Skeletal muscle tissue (tissue), 4 donors: ENCODE data around the gene HFE. TPM values are rescaled to one million over a fixed set of nuclear protein-coding genes. Genes with fewer than 3 reads are reported as not detected.
"Not testable (repeated sequence)": the region's sequence is repeated elsewhere in the genome, so short reads cannot be mapped to it uniquely, and the experiment has no call there.

Experiments used
- H3K27ac ChIP-seq: one replicate; pipeline ENCODE4 v1.7.0; 2013; ENCODE audit warnings: mild to moderate bottlenecking, low read depth, low read length, inconsistent platforms
- H3K27me3 ChIP-seq, 3 donors: one replicate each; pipeline ENCODE4 v1.7.0; 2013; ENCODE audit warnings: low read length in 3 of 3; ENCODE audit not compliant: control insufficient read depth in 3 of 3, insufficient read depth in 3 of 3
- H3K36me3 ChIP-seq, 3 donors: one replicate each; pipeline ENCODE4 v1.7.0; 2013; ENCODE audit warnings: low read length in 3 of 3; ENCODE audit not compliant: control insufficient read depth in 3 of 3, insufficient read depth in 3 of 3
- H3K4me1 ChIP-seq, 3 donors: one replicate each; pipeline ENCODE4 v1.7.0; 2013; ENCODE audit warnings: low read length in 3 of 3, mild to moderate bottlenecking in 3 of 3; ENCODE audit not compliant: control insufficient read depth in 3 of 3, insufficient read depth in 3 of 3
- H3K4me3 ChIP-seq, 3 donors: one replicate each; pipeline ENCODE4 v1.7.0; 2013; ENCODE audit warnings: low read length in 3 of 3
- H3K9ac ChIP-seq, 3 donors: one replicate each; pipeline ENCODE4 v1.7.0; 2013; ENCODE audit warnings: low read length in 3 of 3, mild to moderate bottlenecking in 3 of 3, moderate library complexity in 2 of 3, low read depth in 1 of 3
- H3K9me3 ChIP-seq, 3 donors: one replicate each; pipeline ENCODE4 v1.7.0; 2013; ENCODE audit warnings: low read length in 3 of 3; ENCODE audit not compliant: control insufficient read depth in 3 of 3
- total RNA-seq: library from RNA; depleted of rRNA; stranded (reverse); fragments of >200 nt; gene quantifications from one replicate; pipeline ENCODE4 v1.2.3, GENCODE V29; 2014
- donor health status: Osteomylitis.

HFE gene
- total RNA-seq, 1 donor from 2014 or later: 4.7 TPM

- Histone ChIP-seq H3K9me3 (no peaks in the 10 kb centered on the region), H3K36me3 (no peaks in the 10 kb centered on the region), H3K27ac (no peak overlapping the region), H3K27me3 (no peaks in the 10 kb centered on the region), H3K4me1 (peaks cover 0 to 5% (median 2%) of the 10 kb centered on the region in 3 donors), H3K9ac (no peak overlapping the region), H3K4me3 (no peak overlapping the region)
Observed at GRCh38 chr6:26059941-26060340, 27.3 kb upstream of the HFE start.

DNA sequence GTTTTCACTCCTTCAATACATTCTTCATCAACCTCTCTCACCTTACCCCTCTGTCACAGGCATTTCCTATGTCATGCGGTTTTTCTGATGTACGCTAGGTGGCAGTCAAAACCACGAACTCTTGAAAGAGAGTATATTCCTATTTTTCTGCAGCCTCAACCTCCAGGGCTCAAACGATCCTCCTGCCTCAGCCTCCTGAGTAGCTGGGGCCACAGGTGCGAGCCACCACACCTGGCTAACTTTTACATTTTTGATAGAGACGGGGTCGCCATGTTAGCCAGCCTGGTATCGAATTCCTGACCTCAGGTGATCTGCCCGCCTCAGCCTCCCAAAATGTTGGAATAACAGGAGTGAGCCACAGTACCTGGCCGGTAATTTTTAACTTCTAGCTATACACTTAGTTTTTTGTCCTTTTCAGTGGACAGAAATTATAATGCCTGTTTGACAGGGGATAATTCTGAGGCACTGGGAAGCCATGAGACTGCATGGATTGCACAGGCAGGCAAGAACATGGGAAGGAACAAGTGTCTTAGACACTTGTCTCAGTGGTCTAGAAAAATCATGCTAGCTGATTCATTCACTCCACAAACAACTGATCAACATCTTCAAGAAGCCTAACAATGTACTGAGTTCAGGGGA lies 22.5 kb upstream of the HFE start:
- Histone ChIP-seq H3K36me3 (no peaks in the 10 kb centered on the region), H3K4me1 (no peaks in the 10 kb centered on the region), H3K4me3 (no peak overlapping the region)

GRCh38 chr6:26065952-26066380 lies 21.3 kb upstream of the HFE start:
- no peaks in the 10 kb centered on the region for H3K9me3 ChIP-seq
- no peak overlapping the region for H3K27ac ChIP-seq
- peak overlapping the region in 1 of 3 donors; percentile 34 for H3K4me3 ChIP-seq
- no peaks in the 10 kb centered on the region for H3K36me3 ChIP-seq
- no peaks in the 10 kb centered on the region for H3K4me1 ChIP-seq
- H3K9ac ChIP-seq: no peak overlapping the region
- no peaks in the 10 kb centered on the region for H3K27me3 ChIP-seq

More for the DNA sequence above, 22.5 kb upstream of the HFE start:
- H3K27ac ChIP-seq: no peak overlapping the region
- H3K27me3 ChIP-seq: no peaks in the 10 kb centered on the region
- H3K9me3 ChIP-seq: no peaks in the 10 kb centered on the region
- H3K9ac ChIP-seq: no peak overlapping the region

DNA sequence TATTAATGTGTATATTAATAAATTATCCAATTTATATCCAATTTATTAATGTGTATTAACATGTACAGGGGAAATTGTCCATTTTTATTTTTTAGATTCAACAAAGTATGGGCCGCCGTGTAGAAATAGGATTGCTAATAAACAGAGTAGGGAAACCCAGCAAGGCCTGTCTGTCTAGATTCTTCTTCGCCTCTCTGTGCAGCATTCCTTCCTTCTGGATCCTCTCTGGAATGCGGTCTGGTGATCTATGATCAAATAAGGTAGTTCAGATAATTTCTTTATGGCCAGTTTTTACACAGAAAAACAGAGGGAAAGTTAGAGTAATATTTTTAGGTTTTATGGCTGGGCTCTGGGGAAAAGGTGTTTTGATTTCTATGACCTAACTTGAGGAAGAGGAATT lies 19.9 kb upstream of the HFE start:
- Histone ChIP-seq H3K9ac (no peak overlapping the region), H3K4me3 (no peak overlapping the region), H3K36me3 (no peaks in the 10 kb centered on the region), H3K4me1 (no peaks in the 10 kb centered on the region), H3K9me3 (no peaks in the 10 kb centered on the region), H3K27me3 (no peaks in the 10 kb centered on the region), H3K27ac (no peak overlapping the region)

- no peak overlapping the region for H3K4me3 ChIP-seq
- H3K9me3 ChIP-seq: no peaks in the 10 kb centered on the region
- no peak overlapping the region for H3K27ac ChIP-seq
- no peaks in the 10 kb centered on the region for H3K36me3 ChIP-seq
- H3K27me3 ChIP-seq: no peaks in the 10 kb centered on the region
- H3K9ac ChIP-seq: no peak overlapping the region
- H3K4me1 ChIP-seq: no peaks in the 10 kb centered on the region
Observed at GRCh38 chr6:26068036-26068435, 19.2 kb upstream of the HFE start.

DNA sequence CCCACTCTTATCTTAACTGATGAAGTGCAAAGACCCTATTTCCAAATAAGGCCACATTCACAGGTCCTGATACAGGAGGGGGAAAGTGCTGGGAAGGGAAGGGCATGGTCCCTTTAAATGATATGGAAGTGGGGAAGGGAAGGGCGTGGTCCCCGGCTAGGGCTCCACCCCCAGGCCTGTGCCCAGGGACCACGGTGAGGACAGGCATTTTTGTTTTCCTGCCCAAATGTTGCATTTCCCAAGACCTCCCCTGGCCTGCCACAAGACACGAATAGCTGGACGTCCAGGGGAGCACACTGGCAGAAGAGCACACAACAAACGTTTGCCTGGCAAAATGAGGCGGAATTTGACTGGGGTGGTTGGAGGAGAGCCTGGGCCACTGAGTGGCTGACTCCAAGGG lies 16.1 kb upstream of the HFE start:
- H3K4me3 ChIP-seq: no peak overlapping the region
- H3K9ac ChIP-seq: no peak overlapping the region
- H3K27me3 ChIP-seq: no peaks in the 10 kb centered on the region
- H3K9me3 ChIP-seq: no peaks in the 10 kb centered on the region
- H3K4me1 ChIP-seq: no peaks in the 10 kb centered on the region
- no peak overlapping the region for H3K27ac ChIP-seq
- H3K36me3 ChIP-seq: no peaks in the 10 kb centered on the region

- Histone ChIP-seq H3K27ac (no peak overlapping the region), H3K9ac (no peak overlapping the region), H3K36me3 (no peaks in the 10 kb centered on the region)
Observed at GRCh38 chr6:26075063-26075717, 12.0 kb upstream of the HFE start.

DNA sequence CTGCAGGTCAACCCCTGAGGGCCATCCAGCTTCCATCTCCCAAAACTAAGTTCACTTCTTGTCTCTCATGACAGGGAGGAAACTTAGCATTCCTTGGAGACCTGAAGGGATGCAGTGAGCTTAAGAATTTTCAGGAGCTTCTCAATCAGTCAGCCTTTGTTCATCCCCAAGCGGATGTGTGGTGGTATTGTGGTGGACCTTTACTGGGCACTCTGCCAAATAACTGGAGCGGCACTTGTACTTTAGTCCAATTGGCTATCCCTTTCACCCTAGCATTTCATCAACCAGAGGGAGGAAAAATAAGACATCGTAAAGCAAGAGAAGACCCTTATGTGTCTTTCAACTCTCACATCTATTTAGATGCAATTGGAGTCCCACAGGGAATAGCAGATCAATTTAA lies 9.2 kb upstream of the HFE start:
- H3K36me3 ChIP-seq, H3K4me1 ChIP-seq, H3K9ac ChIP-seq, H3K9me3 ChIP-seq, H3K4me3 ChIP-seq, H3K27ac ChIP-seq, H3K27me3 ChIP-seq: not testable (repeated sequence)

More at GRCh38 chr6:26075063-26075717, 12.0 kb upstream of the HFE start:
- Histone ChIP-seq H3K9me3 (no peaks in the 10 kb centered on the region), H3K4me1 (no peaks in the 10 kb centered on the region), H3K27me3 (no peaks in the 10 kb centered on the region), H3K4me3 (no peak overlapping the region)

- H3K36me3 ChIP-seq, H3K27ac ChIP-seq, H3K9ac ChIP-seq, H3K27me3 ChIP-seq, H3K4me1 ChIP-seq, H3K9me3 ChIP-seq, H3K4me3 ChIP-seq: not testable (repeated sequence)
Observed at GRCh38 chr6:26081096-26081495, 6.1 kb upstream of the HFE start.

GRCh38 chr6:26086211-26086610 lies 1.0 kb upstream of the HFE start:
- H3K4me3 ChIP-seq: no peak overlapping the region
- peaks cover 0 to 4% (median 0%) of the 10 kb centered on the region in 3 donors for H3K36me3 ChIP-seq
- H3K27me3 ChIP-seq: no peaks in the 10 kb centered on the region
- no peaks in the 10 kb centered on the region for H3K9me3 ChIP-seq
- peaks cover 17 to 31% (median 18%) of the 10 kb centered on the region in 3 donors for H3K4me1 ChIP-seq
- H3K27ac ChIP-seq: no peak overlapping the region
- no peak overlapping the region for H3K9ac ChIP-seq
